ENCODE data around the gene CRIP1. TPM values are rescaled to one million over a fixed set of nuclear protein-coding genes. Genes with fewer than 3 reads are reported as not detected.

CRIP1 gene
- total RNA-seq, 1 experiment from 2014 or later = 17.3 TPM

- DNase-seq = no peak
- Histone ChIP-seq H3K4me3 (no peak overlapping the region), H3K9me3 (no peaks in the 10 kb centered on the region), H3K36me3 (peaks cover 7% of the 10 kb centered on the region; the same call in 1 of the 2 replicates), H3K27me3 (no peaks in the 10 kb centered on the region)
Measured at GRCh38 chr14:105465209-105466031, 21.3 kb upstream of the CRIP1 start.

- no peak overlapping the region for H3K4me3 ChIP-seq
- peaks cover 9% of the 10 kb centered on the region; the same call in 1 of the 2 replicates for H3K36me3 ChIP-seq
- H3K27me3 ChIP-seq = no peaks in the 10 kb centered on the region
- no peaks in the 10 kb centered on the region for H3K9me3 ChIP-seq
- no peak for DNase-seq
Measured at GRCh38 chr14:105466531-105467248, 20.0 kb upstream of the CRIP1 start.

- peaks cover 9% of the 10 kb centered on the region; the same call in 1 of the 2 replicates for H3K36me3 ChIP-seq
- H3K4me3 ChIP-seq = no peak overlapping the region
- H3K9me3 ChIP-seq = no peaks in the 10 kb centered on the region
- no peaks in the 10 kb centered on the region for H3K27me3 ChIP-seq
- DNase-seq = no peak
Measured at GRCh38 chr14:105467249-105467941, 19.3 kb upstream of the CRIP1 start.

- Histone ChIP-seq H3K4me3 (no peak overlapping the region), H3K36me3 (peaks cover 9% of the 10 kb centered on the region; the same call in 1 of the 2 replicates), H3K27me3 (no peaks in the 10 kb centered on the region), H3K9me3 (no peaks in the 10 kb centered on the region)
- DNase-seq = no peak
Measured at GRCh38 chr14:105467942-105468471, 18.7 kb upstream of the CRIP1 start.

- H3K9me3 ChIP-seq = no peaks in the 10 kb centered on the region
- H3K36me3 ChIP-seq = peaks cover 9% of the 10 kb centered on the region; the same call in 1 of the 2 replicates
- H3K27me3 ChIP-seq = no peaks in the 10 kb centered on the region
- no peak overlapping the region for H3K4me3 ChIP-seq
- DNase-seq = peak; percentile 78
Measured at GRCh38 chr14:105468621-105469241, 18.0 kb upstream of the CRIP1 start.

GRCh38 chr14:105469456-105470349 is 17.0 kb upstream of the CRIP1 start:
- Histone ChIP-seq H3K36me3 (peaks cover 9% of the 10 kb centered on the region; the same call in 1 of the 2 replicates), H3K27me3 (no peaks in the 10 kb centered on the region), H3K9me3 (no peaks in the 10 kb centered on the region), H3K4me3 (no peak overlapping the region)
- no peak for DNase-seq

GRCh38 chr14:105470350-105471296 is 16.1 kb upstream of the CRIP1 start:
- no peak for DNase-seq
- Histone ChIP-seq H3K9me3 (no peaks in the 10 kb centered on the region), H3K36me3 (peaks cover 9% of the 10 kb centered on the region; the same call in 1 of the 2 replicates), H3K27me3 (no peaks in the 10 kb centered on the region), H3K4me3 (no peak overlapping the region)

GRCh38 chr14:105471297-105471821 is 15.3 kb upstream of the CRIP1 start:
- H3K9me3 ChIP-seq = no peaks in the 10 kb centered on the region
- H3K36me3 ChIP-seq = peaks cover 9% of the 10 kb centered on the region; the same call in 1 of the 2 replicates
- DNase-seq = no peak
- no peaks in the 10 kb centered on the region for H3K27me3 ChIP-seq
- H3K4me3 ChIP-seq = no peak overlapping the region

- no peak for DNase-seq
- H3K27me3 ChIP-seq = no peaks in the 10 kb centered on the region
- no peaks in the 10 kb centered on the region for H3K9me3 ChIP-seq
- peaks cover 11% of the 10 kb centered on the region for H3K36me3 ChIP-seq
- H3K4me3 ChIP-seq = no peak overlapping the region
Measured at GRCh38 chr14:105471823-105472485, 14.7 kb upstream of the CRIP1 start.

GRCh38 chr14:105472486-105472991 is 14.1 kb upstream of the CRIP1 start:
- no peak overlapping the region for H3K4me3 ChIP-seq
- H3K9me3 ChIP-seq = no peaks in the 10 kb centered on the region
- H3K36me3 ChIP-seq = peaks cover 13% of the 10 kb centered on the region
- DNase-seq = peak; percentile 53
- H3K27me3 ChIP-seq = no peaks in the 10 kb centered on the region

- DNase-seq = peak; percentile 42
- Histone ChIP-seq H3K4me3 (peak overlapping the region; percentile 50), H3K9me3 (no peaks in the 10 kb centered on the region), H3K27me3 (no peaks in the 10 kb centered on the region), H3K36me3 (peaks cover 13% of the 10 kb centered on the region)
Measured at GRCh38 chr14:105473033-105473676, 13.5 kb upstream of the CRIP1 start.

- H3K4me3 ChIP-seq = peak overlapping the region; percentile 50
- no peaks in the 10 kb centered on the region for H3K9me3 ChIP-seq
- H3K27me3 ChIP-seq = no peaks in the 10 kb centered on the region
- H3K36me3 ChIP-seq = peaks cover 13% of the 10 kb centered on the region
- peak; percentile 96 for DNase-seq
Measured at GRCh38 chr14:105473677-105474482, 12.8 kb upstream of the CRIP1 start.
